Effector memory CD4-positive, alpha-beta T cell (primary cell): Measurements from ENCODE around the gene PRAMEF1.
"Not testable (repeated sequence)": the region's sequence is repeated elsewhere in the genome, so short reads cannot be mapped to it uniquely, and the experiment has no call there.

ENCODE experiments used
- DNase-seq, 3 donors: peaks; one replicate each; pipeline ENCODE4 v3.0.0-alpha.2; 2020
- H3K27ac ChIP-seq: 2 replicates; pipeline ENCODE4 v1.7.0; 2013; ENCODE audit warnings: mild to moderate bottlenecking, low read length, moderate library complexity; ENCODE audit not compliant: insufficient read depth, poor library complexity, severe bottlenecking
- H3K27me3 ChIP-seq: replicated peaks from 2 replicates; pipeline ENCODE4 v1.7.0; 2013; ENCODE audit warnings: mild to moderate bottlenecking, low read length; ENCODE audit not compliant: insufficient read depth, control insufficient read depth, poor library complexity, severe bottlenecking
- H3K36me3 ChIP-seq: 2 replicates; pipeline ENCODE4 v1.7.0; 2013; ENCODE audit warnings: mild to moderate bottlenecking, low read length, moderate library complexity; ENCODE audit not compliant: control insufficient read depth, insufficient read depth
- H3K4me1 ChIP-seq: 2 replicates; pipeline ENCODE4 v1.7.0; 2013; ENCODE audit warnings: low read length, mild to moderate bottlenecking; ENCODE audit not compliant: control insufficient read depth, insufficient read depth, poor library complexity, severe bottlenecking
- H3K4me3 ChIP-seq: 2 replicates; pipeline ENCODE4 v1.7.0; 2013; ENCODE audit warnings: low read length, low read depth, mild to moderate bottlenecking; ENCODE audit not compliant: insufficient read depth, poor library complexity, severe bottlenecking
- H3K9me3 ChIP-seq: 2 replicates; pipeline ENCODE4 v1.7.0; 2013; ENCODE audit warnings: mild to moderate bottlenecking, low read length, moderate library complexity; ENCODE audit not compliant: control insufficient read depth

The PRAMEF1 gene

DNA sequence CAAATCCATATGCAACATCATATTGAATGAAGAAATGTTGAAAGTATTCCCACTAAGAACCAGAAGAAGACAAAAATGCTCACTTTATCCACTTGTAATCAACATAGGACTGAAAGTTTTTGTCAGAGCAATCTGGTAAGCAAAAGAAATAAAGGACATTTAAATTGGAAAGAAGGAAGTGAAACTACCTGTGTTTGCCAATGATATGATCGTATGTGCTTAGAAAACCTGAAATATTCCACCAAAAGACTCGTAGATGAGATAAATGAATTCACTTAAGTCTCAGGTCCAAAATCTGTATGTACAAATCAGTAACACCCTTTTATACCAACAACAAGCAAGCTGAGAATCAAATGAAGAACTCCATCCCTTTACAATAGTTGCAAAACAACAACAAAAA lies 8.5 kb downstream of the PRAMEF1 start:
- Histone ChIP-seq H3K27me3 (no peaks in the 10 kb centered on the region), H3K36me3 (no peaks in the 10 kb centered on the region), H3K9me3 (no peaks in the 10 kb centered on the region), H3K27ac (no peak overlapping the region), H3K4me1 (no peaks in the 10 kb centered on the region), H3K4me3 (no peak overlapping the region)
- DNase-seq = no peak

DNA sequence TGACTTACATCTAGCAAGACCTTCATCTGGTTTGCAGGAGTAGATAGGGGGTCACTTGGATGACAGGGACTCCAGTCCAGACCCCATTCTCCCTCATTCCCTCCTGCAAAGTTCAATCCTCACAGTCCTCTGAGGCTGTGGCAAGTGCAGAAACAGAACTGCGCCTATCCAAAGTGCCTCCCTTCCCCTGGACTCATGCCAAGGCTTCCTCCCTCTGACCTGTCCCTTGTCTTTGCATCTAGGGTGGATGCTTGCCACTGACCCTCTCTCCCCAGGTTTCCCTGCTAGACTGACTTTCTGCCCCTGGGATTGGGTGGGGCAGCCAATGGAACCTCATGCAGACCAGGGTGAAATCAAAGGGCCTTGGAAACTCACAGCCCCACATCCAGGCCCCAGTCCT lies 18.7 kb downstream of the PRAMEF1 start:
- Histone ChIP-seq H3K36me3 (no peaks in the 10 kb centered on the region), H3K4me3 (no peak overlapping the region), H3K27ac (no peak overlapping the region), H3K9me3 (no peaks in the 10 kb centered on the region), H3K4me1 (no peaks in the 10 kb centered on the region), H3K27me3 (no peaks in the 10 kb centered on the region)
- DNase-seq = no peak

DNA sequence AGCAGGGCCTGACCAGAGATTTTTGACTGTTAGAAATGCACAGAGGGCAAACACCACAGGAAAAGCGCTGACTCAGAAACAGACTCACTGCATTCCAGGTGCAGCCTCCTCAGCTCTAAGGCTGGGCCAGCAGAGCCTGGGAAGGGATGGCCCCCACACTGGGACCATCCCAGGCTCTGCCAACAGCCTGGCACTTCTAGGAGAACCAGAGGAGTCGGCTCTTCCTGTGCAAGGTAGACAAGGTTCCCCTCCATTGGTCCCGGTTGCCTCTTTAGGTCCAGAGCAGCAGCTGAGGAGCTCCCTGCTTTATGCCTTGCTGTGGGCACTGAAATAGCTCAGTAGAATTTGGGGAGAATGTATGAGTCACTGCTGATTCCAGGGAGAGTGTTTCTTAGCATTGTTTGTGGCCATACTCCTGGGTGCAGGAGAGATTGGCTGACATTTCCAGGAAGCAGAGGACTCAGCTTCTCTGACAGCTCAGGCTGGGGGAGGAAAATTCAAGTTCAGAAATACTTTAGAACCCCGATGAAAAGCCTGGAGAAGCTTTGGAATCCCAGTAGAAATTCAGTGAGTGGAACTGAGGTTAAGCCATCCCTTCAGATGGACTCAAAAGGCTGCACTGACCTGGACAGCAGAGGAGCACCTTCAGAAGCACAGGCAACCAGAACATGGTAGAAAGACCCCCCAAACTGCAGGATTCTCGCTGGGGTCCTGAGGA lies 19.7 kb downstream of the PRAMEF1 start:
- Histone ChIP-seq H3K27me3 (no peaks in the 10 kb centered on the region), H3K36me3 (no peaks in the 10 kb centered on the region), H3K27ac (no peak overlapping the region), H3K4me1 (no peaks in the 10 kb centered on the region), H3K9me3 (no peaks in the 10 kb centered on the region), H3K4me3 (no peak overlapping the region)
- DNase-seq = no peak

DNA sequence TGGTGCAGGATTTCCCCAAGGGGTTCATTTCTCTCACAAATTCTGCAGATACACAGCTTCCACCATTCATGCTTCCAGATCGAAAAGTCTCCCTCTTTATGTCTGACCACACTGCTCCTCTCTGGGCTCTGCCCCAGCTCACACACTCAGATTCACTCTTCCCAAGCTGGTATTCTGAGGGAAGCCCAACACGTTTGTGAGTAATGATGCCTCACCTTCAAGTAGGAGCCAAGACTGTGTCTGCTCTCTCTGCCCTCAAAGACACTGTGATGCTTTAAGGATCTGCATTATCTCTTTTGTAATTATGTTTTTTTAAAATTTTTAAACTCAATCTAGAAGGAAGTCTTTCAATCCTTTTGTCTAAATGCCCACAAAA lies 20.2 kb downstream of the PRAMEF1 start:
- DNase-seq = no peak
- Histone ChIP-seq H3K9me3 (no peaks in the 10 kb centered on the region), H3K4me1 (no peaks in the 10 kb centered on the region), H3K27me3 (no peaks in the 10 kb centered on the region), H3K36me3 (no peaks in the 10 kb centered on the region), H3K4me3 (no peak overlapping the region), H3K27ac (no peak overlapping the region)

DNA sequence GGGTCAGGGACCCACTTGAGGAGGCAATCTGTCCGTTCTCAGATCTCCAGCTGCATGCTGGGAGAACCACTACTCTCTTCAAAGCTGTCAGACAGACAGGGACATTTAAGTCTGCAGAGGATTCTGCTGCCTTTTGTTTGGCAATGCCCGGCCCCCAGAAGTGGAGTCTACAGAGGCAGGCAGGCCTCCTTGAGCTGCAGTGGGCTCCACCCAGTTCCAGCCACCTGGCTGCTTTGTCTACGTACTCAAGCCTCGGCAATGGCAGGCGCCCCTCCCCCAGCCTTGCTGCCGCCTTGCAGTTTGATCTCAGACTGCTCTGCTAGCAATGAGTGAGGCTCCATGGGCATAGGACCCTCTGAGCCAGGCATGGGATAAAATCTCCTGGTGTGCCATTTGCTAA lies 27.9 kb downstream of the PRAMEF1 start:
- not testable (repeated sequence) for H3K36me3 ChIP-seq, H3K9me3 ChIP-seq, H3K27ac ChIP-seq, H3K4me1 ChIP-seq, DNase-seq, H3K27me3 ChIP-seq, H3K4me3 ChIP-seq

DNA sequence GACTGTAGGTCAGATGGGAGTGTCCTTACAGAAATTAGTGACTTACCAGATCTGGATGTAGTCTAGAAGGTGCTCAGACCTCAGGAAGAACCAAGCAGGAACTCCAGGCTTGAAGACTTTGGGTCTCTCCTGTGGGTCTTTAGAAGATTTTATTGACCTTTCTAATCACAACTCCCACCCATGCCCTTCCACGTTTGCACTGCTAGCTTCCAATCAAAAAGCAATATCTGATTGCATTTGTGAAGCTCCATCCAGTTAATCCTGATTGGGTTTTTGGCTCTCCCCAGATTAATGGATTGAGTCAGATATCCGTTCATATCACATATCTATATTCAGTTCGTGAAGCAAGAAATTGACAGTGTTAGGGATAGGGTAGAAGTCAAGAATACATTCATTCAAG lies 40.1 kb downstream of the PRAMEF1 start, which contains the start of gene PRAMEF11:
PRAMEF11 (minus strand) TSS at position 101 of the 400 bp plus-strand sequence. CDS start 2,621 bp downstream, outside the sequence.
- H3K4me1 ChIP-seq, DNase-seq, H3K4me3 ChIP-seq, H3K36me3 ChIP-seq, H3K27ac ChIP-seq, H3K27me3 ChIP-seq, H3K9me3 ChIP-seq: not testable (repeated sequence)

DNA sequence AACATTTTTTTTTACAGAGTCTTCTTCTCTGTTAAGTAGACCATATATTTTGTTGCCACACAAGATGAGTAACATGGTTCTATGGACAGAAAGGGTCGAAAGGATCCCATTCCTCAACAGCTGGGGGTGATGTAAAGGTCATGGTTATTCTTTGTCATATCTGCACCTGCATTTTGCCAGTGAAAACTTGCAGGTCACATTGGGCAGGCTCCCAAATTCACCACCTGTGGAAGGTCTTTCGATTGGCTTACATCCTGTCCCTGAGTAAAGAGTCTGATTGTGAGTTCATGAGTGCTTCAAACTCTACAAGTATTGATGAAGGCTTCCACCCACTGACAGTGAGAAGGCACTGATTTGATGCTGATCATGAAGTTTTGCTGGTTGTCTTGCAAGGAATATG lies 42.1 kb downstream of the PRAMEF1 start:
- not testable (repeated sequence) for DNase-seq, H3K4me1 ChIP-seq, H3K27ac ChIP-seq, H3K36me3 ChIP-seq, H3K9me3 ChIP-seq, H3K4me3 ChIP-seq, H3K27me3 ChIP-seq
